Measurements from ENCODE around the gene SGPL1. TPM values are rescaled to one million over a fixed set of nuclear protein-coding genes. Genes with fewer than 3 reads are reported as not detected.

SGPL1 gene
- total and polyA plus RNA-seq, 2 experiments from 2014 or later, result 12.0 to 42.7 TPM

GRCh38 chr10:70890917-70891431 lies 75.2 kb downstream of the SGPL1 start:
- ATAC-seq (no peak), DNase-seq (ENCODE audit: low spot score) (no peak)
- no peak overlapping the region for H3K27ac ChIP-seq (ENCODE audit: low read depth)
- H3K9me2 ChIP-seq (ENCODE audit: insufficient read depth), result no peaks in the 10 kb centered on the region
- Mint-ChIP-seq H3K36me3 (ENCODE audit: low read depth) (no peaks in the 10 kb centered on the region), H3K9me3 (peaks cover 12% of the 10 kb centered on the region), H3K27ac (no peak overlapping the region), H3K4me3 (no peak overlapping the region), H3K27me3 (ENCODE audit: insufficient read depth, low read depth, poor library complexity) (peaks cover 4% of the 10 kb centered on the region), H3K4me1 (peaks cover 45% of the 10 kb centered on the region)
- H3K36me3 ChIP-seq (ENCODE audit: insufficient read depth), result no peaks in the 10 kb centered on the region
- H3K4me2 ChIP-seq, result no peak overlapping the region
- H3K27me3 ChIP-seq (ENCODE audit: insufficient read depth), result no peaks in the 10 kb centered on the region
- TF ChIP-seq ZNF462 (CRISPR knock-in tag; IDR thresholded peaks at IDR 0.05), result no peak
- TF ChIP-seq EZH2 (IDR thresholded peaks at IDR 0.05; ENCODE audit: low read depth, unreplicated experiment), result no peak
- TF ChIP-seq ZNF114 (CRISPR knock-in tag; IDR thresholded peaks at IDR 0.05), result no peak
- no peak for TF ChIP-seq CREB1 (CRISPR knock-in tag; IDR thresholded peaks at IDR 0.05; ENCODE audit: low read depth)
- no peak for TF ChIP-seq JUNB (IDR thresholded peaks at IDR 0.05; ENCODE audit: unreplicated experiment)
- TF ChIP-seq STAT1 (IDR thresholded peaks at IDR 0.05; ENCODE audit: unreplicated experiment), result no peak
- TF ChIP-seq ETS1 (IDR thresholded peaks at IDR 0.05), result no peak
- TF ChIP-seq ZNF331 (CRISPR knock-in tag; IDR thresholded peaks at IDR 0.05; ENCODE audit: low read depth), result no peak
- TF ChIP-seq REST (IDR thresholded peaks at IDR 0.05; ENCODE audit: unreplicated experiment), result no peak
- TF ChIP-seq NANOG (IDR thresholded peaks at IDR 0.05; ENCODE audit: borderline replicate concordance), result no peak
- no peak for TF ChIP-seq EZH2phosphoT487 (IDR thresholded peaks at IDR 0.05; ENCODE audit: unreplicated experiment)
- no peak for TF ChIP-seq CTCF (conservative IDR thresholded peaks at IDR 0.05; ENCODE audit: low read depth in 2 of 2)
- no peak for TF ChIP-seq POLR2AphosphoS5 (IDR thresholded peaks at IDR 0.05; ENCODE audit: low read depth)
- H3K4me3 ChIP-seq, result no peak overlapping the region
- peaks cover 30% of the 10 kb centered on the region for H3K4me1 ChIP-seq (ENCODE audit: insufficient read depth)
- H3K79me2 ChIP-seq (replicated peaks; ENCODE audit: insufficient read depth), result no peaks in the 10 kb centered on the region
- no peak overlapping the region for H2AFZ ChIP-seq
- H3F3A ChIP-seq (replicated peaks; ENCODE audit: low read depth), result no peaks in the 10 kb centered on the region
- H4K20me1 ChIP-seq (replicated peaks; ENCODE audit: insufficient read depth), result no peaks in the 10 kb centered on the region

Data from GM23338 (cell line).